SU-DHL-6 (cell line): Measurements from ENCODE around the gene ANO7.

Experiments used
- H2AFZ ChIP-seq: fragments of 200-600 bp; sonication (generic); 2 replicates; pipeline ENCODE4 v1.6.1; 2014; ENCODE audit warnings: low read depth, mild to moderate bottlenecking, moderate library complexity, mixed read lengths, antibody characterized with exemption, low read length; ENCODE audit not compliant: severe bottlenecking
- H3F3A ChIP-seq: fragments of 200-600 bp; shearing (Covaris generic); 2 replicates; pipeline ENCODE4 v1.6.0; 2016; ENCODE audit warnings: antibody characterized with exemption, mild to moderate bottlenecking; ENCODE audit not compliant: insufficient read depth
- H3K27ac ChIP-seq: fragments of 200-600 bp; sonication (generic); 2 replicates; pipeline ENCODE4 v1.5.1; 2016; ENCODE audit warnings: low read depth, mild to moderate bottlenecking, low read length, moderate library complexity, mixed read lengths
- H3K27me3 ChIP-seq: fragments of 200-600 bp; sonication (generic), shearing (Covaris generic); 2 replicates; pipeline ENCODE4 v1.6.0; 2014; ENCODE audit warnings: mild to moderate bottlenecking, low read length
- H3K36me3 ChIP-seq: fragments of 200-600 bp; sonication (generic); 2 replicates; pipeline ENCODE4 v1.6.1; 2014; ENCODE audit warnings: mild to moderate bottlenecking, low read length, mixed read lengths
- H3K4me2 ChIP-seq: fragments of 300-600, 200-600 bp; shearing (Covaris generic), sonication (generic); 2 replicates; pipeline ENCODE4 v1.6.0; 2014; ENCODE audit warnings: low read length, low read depth, mild to moderate bottlenecking; ENCODE audit not compliant: poor library complexity, severe bottlenecking
- H3K4me3 ChIP-seq: fragments of 200-600 bp; sonication (generic); 2 replicates; pipeline ENCODE4 v1.5.1; 2014; ENCODE audit warnings: antibody characterized with exemption, low read length, mild to moderate bottlenecking, mixed read lengths; ENCODE audit not compliant: insufficient read depth, poor library complexity, severe bottlenecking
- H3K79me2 ChIP-seq: fragments of 200-600 bp; sonication (generic); 2 replicates; pipeline ENCODE4 v1.6.1; 2014; ENCODE audit warnings: mild to moderate bottlenecking, low read length, moderate library complexity; ENCODE audit not compliant: insufficient read depth
- H3K9ac ChIP-seq: fragments of 200-600 bp; sonication (generic); 2 replicates; pipeline ENCODE4 v1.7.0; 2014; ENCODE audit warnings: mild to moderate bottlenecking, low read length
- H3K9me2 ChIP-seq: fragments of 200-600 bp; sonication (generic); replicated peaks from 2 replicates; pipeline ENCODE4 v1.6.1; 2014; ENCODE audit warnings: low read length; ENCODE audit not compliant: insufficient read depth
- H3K9me3 ChIP-seq: fragments of 200-600 bp; sonication (generic); 2 replicates; pipeline ENCODE4 v1.6.1; 2014; ENCODE audit warnings: low read length, mixed read lengths; ENCODE audit not compliant: insufficient read depth
- H4K20me1 ChIP-seq: fragments of 200-600 bp; sonication (generic); 2 replicates; pipeline ENCODE4 v1.6.1; 2014; ENCODE audit warnings: low read depth, mild to moderate bottlenecking, antibody characterized with exemption, low read length, moderate library complexity, mixed read lengths
- CTCF ChIP-seq: fragments of 200-600 bp; sonication (generic); IDR thresholded peaks from one replicate; pipeline ENCODE4 v1.5.1; 2017; ENCODE audit warnings: antibody characterized with exemption, mild to moderate bottlenecking, low read length, moderate library complexity; ENCODE audit not compliant: insufficient read depth, poor library complexity, severe bottlenecking
- EZH2phosphoT487 ChIP-seq: fragments of 200-600 bp; sonication (generic), shearing (Covaris generic); conservative IDR thresholded peaks from 2 replicates; pipeline ENCODE4 v1.6.1; 2018; ENCODE audit warnings: mild to moderate bottlenecking, antibody characterized with exemption, low read length, moderate library complexity, mixed read lengths

ANO7 gene

DNA sequence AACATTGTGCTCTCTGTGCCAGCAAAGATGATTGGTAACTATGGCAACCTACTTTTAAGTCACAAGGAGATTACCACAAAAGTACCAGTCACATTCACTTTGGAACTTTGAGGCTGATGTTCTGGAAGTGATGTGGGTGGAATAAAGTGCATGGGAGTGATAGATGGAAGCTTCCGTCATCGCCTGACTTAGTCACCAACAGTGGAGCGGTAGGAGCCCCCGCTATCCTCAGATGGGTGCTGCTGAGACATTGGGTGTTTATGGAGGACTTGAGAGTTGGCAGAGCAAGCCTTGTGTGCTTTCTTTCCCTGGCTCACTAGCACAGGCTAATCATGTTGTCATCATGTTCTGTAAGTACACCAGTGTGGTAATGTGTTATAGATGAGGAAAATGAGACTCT, 33.6 kb upstream of the ANO7 start:
- H3K79me2 ChIP-seq, result peaks cover 25% of the 10 kb centered on the region; the same call in 1 of the 2 replicates
- no peaks in the 10 kb centered on the region for H3F3A ChIP-seq
- H3K4me2 ChIP-seq, result no peak overlapping the region
- H3K9me3 ChIP-seq, result no peaks in the 10 kb centered on the region
- H3K27ac ChIP-seq, result no peak overlapping the region
- no peaks in the 10 kb centered on the region for H4K20me1 ChIP-seq
- H3K27me3 ChIP-seq, result no peaks in the 10 kb centered on the region
- no peaks in the 10 kb centered on the region for H3K36me3 ChIP-seq
- no peaks in the 10 kb centered on the region for H3K9me2 ChIP-seq
- no peak overlapping the region for H3K4me3 ChIP-seq
- H3K9ac ChIP-seq, result no peak overlapping the region
- no peak overlapping the region for H2AFZ ChIP-seq
- TF ChIP-seq EZH2phosphoT487 (no peak), CTCF (no peak)

- H2AFZ ChIP-seq, result no peak overlapping the region
- H3K9ac ChIP-seq, result no peak overlapping the region
- H3K79me2 ChIP-seq, result peaks cover 20% of the 10 kb centered on the region; the same call in 1 of the 2 replicates
- H4K20me1 ChIP-seq, result no peaks in the 10 kb centered on the region
- H3K27me3 ChIP-seq, result no peaks in the 10 kb centered on the region
- H3F3A ChIP-seq, result no peaks in the 10 kb centered on the region
- H3K36me3 ChIP-seq, result no peaks in the 10 kb centered on the region
- no peaks in the 10 kb centered on the region for H3K9me3 ChIP-seq
- no peak overlapping the region for H3K27ac ChIP-seq
- no peak overlapping the region for H3K4me2 ChIP-seq
- H3K9me2 ChIP-seq, result no peaks in the 10 kb centered on the region
- TF ChIP-seq EZH2phosphoT487, result no peak
- no peak for TF ChIP-seq CTCF
- H3K4me3 ChIP-seq, result no peak overlapping the region
Observed at GRCh38 chr2:241155936-241156335, 32.5 kb upstream of the ANO7 start.

- H3K9ac ChIP-seq, result no peak overlapping the region
- no peak overlapping the region for H3K4me3 ChIP-seq
- H4K20me1 ChIP-seq, result no peaks in the 10 kb centered on the region
- H3K27me3 ChIP-seq, result no peaks in the 10 kb centered on the region
- H3F3A ChIP-seq, result no peaks in the 10 kb centered on the region
- no peaks in the 10 kb centered on the region for H3K36me3 ChIP-seq
- TF ChIP-seq EZH2phosphoT487 (no peak), CTCF (no peak)
- no peak overlapping the region for H3K27ac ChIP-seq
- no peaks in the 10 kb centered on the region for H3K9me3 ChIP-seq
- no peak overlapping the region for H2AFZ ChIP-seq
- H3K9me2 ChIP-seq, result no peaks in the 10 kb centered on the region
- H3K79me2 ChIP-seq, result peaks cover 9% of the 10 kb centered on the region; the same call in 1 of the 2 replicates
- H3K4me2 ChIP-seq, result no peak overlapping the region
Observed at GRCh38 chr2:241156971-241157441, 31.5 kb upstream of the ANO7 start.
